ENCODE data around the gene CPAMD8. TPM values are rescaled to one million over a fixed set of nuclear protein-coding genes. Genes with fewer than 3 reads are reported as not detected.

Gene CPAMD8
- polyA plus RNA-seq, 1 experiment, result 0.38 TPM

- POLR2A ChIA-PET, result no interaction called here
- no peak overlapping the region for H3K27ac ChIP-seq (ENCODE audit: low read depth, low read length)
- H3K27me3 ChIP-seq (ENCODE audit: control insufficient read depth, insufficient read depth, low read length), result peaks cover 8% of the 10 kb centered on the region
- CTCF ChIA-PET, result no interaction called here
- no peak overlapping the region for H3K4me3 ChIP-seq (ENCODE audit: low read depth, low read length)
- TF ChIP-seq CTCF (IDR thresholded peaks at IDR 0.05; ENCODE audit: low read depth, low read length), result no peak
- no peaks in the 10 kb centered on the region for H3K9me3 ChIP-seq (ENCODE audit: control insufficient read depth, insufficient read depth, low read length)
- no peak for DNase-seq (ENCODE audit: low read depth, low spot score)
Measured at GRCh38 chr19:17043744-17044143, 17.1 kb upstream of the CPAMD8 start.

- no peak for DNase-seq (ENCODE audit: low read depth, low spot score)
- H3K9me3 ChIP-seq (ENCODE audit: control insufficient read depth, insufficient read depth, low read length), result no peaks in the 10 kb centered on the region
- ChIA-PET POLR2A (interaction anchor here (0.6 kb wide), 1 partner anchor 42 kb away, joined by 5 read pairs; no protein-coding TSS in a partner anchor), CTCF (interaction anchor here (1.6 kb wide), 2 partner anchors 10 to 270 kb away, joined by 6 to 11 read pairs; no protein-coding TSS in a partner anchor)
- TF ChIP-seq CTCF (IDR thresholded peaks at IDR 0.05; ENCODE audit: low read depth, low read length), result no peak
- H3K27ac ChIP-seq (ENCODE audit: low read depth, low read length), result no peak overlapping the region
- H3K27me3 ChIP-seq (ENCODE audit: control insufficient read depth, insufficient read depth, low read length), result peaks cover 12% of the 10 kb centered on the region
- no peak overlapping the region for H3K4me3 ChIP-seq (ENCODE audit: low read depth, low read length)
Measured at GRCh38 chr19:17041976-17042375, 15.4 kb upstream of the CPAMD8 start.

- no peak overlapping the region for H3K27ac ChIP-seq (ENCODE audit: low read depth, low read length)
- CTCF ChIA-PET, result interaction anchor here (0.6 kb wide), 1 partner anchor 266 kb away, joined by 4 read pairs; no protein-coding TSS in a partner anchor
- no peak for TF ChIP-seq CTCF (IDR thresholded peaks at IDR 0.05; ENCODE audit: low read depth, low read length)
- POLR2A ChIA-PET, result no interaction called here
- no peak for DNase-seq (ENCODE audit: low read depth, low spot score)
- H3K27me3 ChIP-seq (ENCODE audit: control insufficient read depth, insufficient read depth, low read length), result peaks cover 8% of the 10 kb centered on the region
- no peak overlapping the region for H3K4me3 ChIP-seq (ENCODE audit: low read depth, low read length)
- no peaks in the 10 kb centered on the region for H3K9me3 ChIP-seq (ENCODE audit: control insufficient read depth, insufficient read depth, low read length)
Measured at GRCh38 chr19:17037966-17038500, 11.4 kb upstream of the CPAMD8 start.

GRCh38 chr19:17037184-17037583 lies 10.6 kb upstream of the CPAMD8 start:
- Histone ChIP-seq H3K9me3 (ENCODE audit: control insufficient read depth, insufficient read depth, low read length) (no peaks in the 10 kb centered on the region), H3K4me3 (ENCODE audit: low read depth, low read length) (no peak overlapping the region), H3K27me3 (ENCODE audit: control insufficient read depth, insufficient read depth, low read length) (peaks cover 7% of the 10 kb centered on the region), H3K27ac (ENCODE audit: low read depth, low read length) (no peak overlapping the region)
- POLR2A ChIA-PET, result no interaction called here
- TF ChIP-seq CTCF (IDR thresholded peaks at IDR 0.05; ENCODE audit: low read depth, low read length), result no peak
- CTCF ChIA-PET, result no interaction called here
- DNase-seq (ENCODE audit: low read depth, low spot score), result no peak

GRCh38 chr19:17036640-17037039 lies 10.0 kb upstream of the CPAMD8 start:
- POLR2A ChIA-PET, result no interaction called here
- CTCF ChIA-PET, result no interaction called here
- Histone ChIP-seq H3K27ac (ENCODE audit: low read depth, low read length) (no peak overlapping the region), H3K9me3 (ENCODE audit: control insufficient read depth, insufficient read depth, low read length) (no peaks in the 10 kb centered on the region), H3K4me3 (ENCODE audit: low read depth, low read length) (no peak overlapping the region), H3K27me3 (ENCODE audit: control insufficient read depth, insufficient read depth, low read length) (peaks cover 9% of the 10 kb centered on the region)
- DNase-seq (ENCODE audit: low read depth, low spot score), result no peak
- TF ChIP-seq CTCF (IDR thresholded peaks at IDR 0.05; ENCODE audit: low read depth, low read length), result no peak

All from AG04450 (cell line).